ENCODE measurements around the gene ARMH1. TPM values are rescaled to one million over a fixed set of nuclear protein-coding genes. Genes with fewer than 3 reads are reported as not detected.
A peak's percentile ranks its signal among the peaks of the same experiment; 100 is the strongest.

ARMH1 gene
- total RNA-seq, 2 experiments from 2014 or later = 79.9 to 84.0 TPM

DNA sequence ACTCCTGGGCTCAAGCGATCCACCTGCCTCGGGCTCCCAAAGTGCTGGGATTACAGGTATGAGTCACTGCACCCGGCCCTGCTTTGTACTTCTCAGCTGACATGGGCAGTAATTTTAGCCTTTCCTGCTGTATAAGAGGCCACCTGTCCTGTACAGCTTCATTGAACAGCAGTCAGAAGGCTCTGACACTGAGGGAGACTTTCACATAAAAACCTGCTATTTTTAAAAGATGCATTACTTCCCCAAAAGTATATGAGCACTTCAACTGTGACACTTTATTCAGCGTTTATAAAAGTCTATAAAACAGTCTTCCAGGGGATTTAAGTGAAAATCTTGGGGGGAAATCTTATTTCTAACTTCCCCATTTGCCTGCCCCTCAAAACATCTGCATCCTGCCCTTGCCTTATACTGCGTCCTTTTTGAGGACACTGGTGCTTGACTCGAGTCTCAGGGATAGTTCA lies 38.8 kb downstream of the ARMH1 start:
- Histone ChIP-seq H3K4me1 (ENCODE audit: insufficient read depth, low read length) (peaks cover 30% of the 10 kb centered on the region), H3K27ac (ENCODE audit: low read depth in 1 of 2, low read length in 2 of 2) (no peak overlapping the region), H3K4me3 (ENCODE audit: low read length) (no peak overlapping the region), H3K36me3 (ENCODE audit: insufficient read depth, low read length) (no peaks in the 10 kb centered on the region), H3K27me3 (ENCODE audit: control insufficient read depth in 1 of 2, insufficient read depth in 2 of 2, low read length in 2 of 2) (no peaks in the 10 kb centered on the region), H3K9me3 (ENCODE audit: control insufficient read depth in 1 of 2, insufficient read depth in 1 of 2, low read length in 2 of 2) (no peaks in the 10 kb centered on the region)
- intact Hi-C loops (cut with DNase I, micrococcal nuclease) = loop anchor here in 1 of 2 experiments (10.0 kb wide), 1 partner anchor 871 kb away; the partner anchor contains the start of gene NASP
- ATAC-seq (ENCODE audit: poor library complexity) = no peak
- Mint-ChIP-seq H3K36me3 (ENCODE audit: low read depth) (no peaks in the 10 kb centered on the region), H3K4me3 (no peak overlapping the region), H3K9me3 (no peaks in the 10 kb centered on the region), H3K27me3 (no peaks in the 10 kb centered on the region), H3K4me1 (ENCODE audit: low read depth) (peaks cover 33% of the 10 kb centered on the region), H3K27ac (no peak overlapping the region)
- no peak for DNase-seq
- ChIA-PET POLR2A (interaction anchor here (1.1 kb wide), 1 partner anchor 106 kb away, joined by 3 read pairs; no protein-coding TSS in a partner anchor), CTCF (interaction anchor here (1.1 kb wide), 1 partner anchor 15 kb away, joined by 4 read pairs; no protein-coding TSS in a partner anchor)
- TF ChIP-seq, protein P1, sequence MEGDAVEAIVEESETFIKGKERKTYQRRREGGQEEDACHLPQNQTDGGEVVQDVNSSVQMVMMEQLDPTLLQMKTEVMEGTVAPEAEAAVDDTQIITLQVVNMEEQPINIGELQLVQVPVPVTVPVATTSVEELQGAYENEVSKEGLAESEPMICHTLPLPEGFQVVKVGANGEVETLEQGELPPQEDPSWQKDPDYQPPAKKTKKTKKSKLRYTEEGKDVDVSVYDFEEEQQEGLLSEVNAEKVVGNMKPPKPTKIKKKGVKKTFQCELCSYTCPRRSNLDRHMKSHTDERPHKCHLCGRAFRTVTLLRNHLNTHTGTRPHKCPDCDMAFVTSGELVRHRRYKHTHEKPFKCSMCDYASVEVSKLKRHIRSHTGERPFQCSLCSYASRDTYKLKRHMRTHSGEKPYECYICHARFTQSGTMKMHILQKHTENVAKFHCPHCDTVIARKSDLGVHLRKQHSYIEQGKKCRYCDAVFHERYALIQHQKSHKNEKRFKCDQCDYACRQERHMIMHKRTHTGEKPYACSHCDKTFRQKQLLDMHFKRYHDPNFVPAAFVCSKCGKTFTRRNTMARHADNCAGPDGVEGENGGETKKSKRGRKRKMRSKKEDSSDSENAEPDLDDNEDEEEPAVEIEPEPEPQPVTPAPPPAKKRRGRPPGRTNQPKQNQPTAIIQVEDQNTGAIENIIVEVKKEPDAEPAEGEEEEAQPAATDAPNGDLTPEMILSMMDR (IDR thresholded peaks at IDR 0.05) = no peak

DNA sequence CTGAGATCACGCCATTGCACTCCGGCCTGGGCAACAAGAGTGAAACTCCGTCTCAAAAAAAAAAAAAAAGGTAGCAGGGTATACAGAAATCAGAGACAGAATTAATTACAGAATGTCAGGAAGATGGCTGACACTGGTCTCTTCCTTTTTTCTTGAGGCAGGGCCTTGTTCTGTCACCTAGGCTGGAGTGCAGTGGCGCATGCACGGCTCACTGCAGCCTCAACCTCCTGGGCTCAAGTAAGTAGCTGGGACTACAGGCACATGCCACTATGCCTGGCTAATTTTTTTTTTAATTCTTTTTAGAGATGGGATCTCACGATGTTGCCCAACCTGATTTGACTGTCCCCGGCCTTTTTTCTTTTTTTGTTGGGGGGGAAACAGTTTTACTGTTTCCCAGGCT lies 40.0 kb downstream of the ARMH1 start:
- POLR2A ChIA-PET = interaction anchor here (0.7 kb wide), 1 partner anchor 1655 kb away, joined by 4 read pairs; no protein-coding TSS in a partner anchor
- H3K27ac Mint-ChIP-seq = peak overlapping the region; percentile 78

DNA sequence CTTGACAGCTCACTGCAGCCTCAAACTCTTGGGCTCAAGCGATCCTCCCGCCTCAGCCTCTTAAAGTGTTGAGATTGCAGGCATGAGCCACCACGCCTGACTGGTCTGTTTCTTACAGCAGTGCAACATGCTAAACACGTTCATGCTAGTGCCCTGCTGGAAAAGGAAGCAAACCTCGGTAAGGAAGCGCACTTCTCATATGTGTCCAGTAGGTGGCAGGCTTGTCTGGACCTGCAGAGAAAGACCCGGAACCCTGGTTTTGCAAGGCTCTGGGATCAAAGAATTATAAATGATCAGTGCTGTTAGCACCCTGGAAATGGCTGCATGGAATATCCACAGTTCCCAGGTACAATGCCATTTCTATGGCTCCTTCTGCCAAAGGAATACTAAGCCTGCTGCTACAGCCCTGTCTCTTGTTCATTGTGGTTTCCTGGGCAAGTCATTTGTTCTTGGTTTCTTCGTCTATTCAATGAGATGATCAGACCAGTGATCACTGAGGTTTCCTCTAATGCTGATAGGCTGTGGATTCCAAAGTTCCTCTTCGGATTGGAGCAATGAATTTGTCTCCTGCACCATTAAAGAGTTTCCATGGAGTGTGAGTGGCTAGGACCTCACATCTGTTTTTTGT lies 40.5 kb downstream of the ARMH1 start:
- H3K27ac Mint-ChIP-seq = peak overlapping the region; percentile 78
- TF ChIP-seq, protein P1 (IDR thresholded peaks at IDR 0.05) = peak; percentile 98
- DNase-seq (peak; percentile 48 to 88 (median 56)), ATAC-seq (ENCODE audit: poor library complexity) (peak; percentile 93)
- H3K4me1 ChIP-seq (ENCODE audit: insufficient read depth, low read length) = peaks cover 44% of the 10 kb centered on the region
- ChIA-PET CTCF (interaction anchor here (0.6 to 0.7 kb wide), 2 partner anchors 10 to 18 kb away, joined by 3 read pairs; no protein-coding TSS in a partner anchor), POLR2A (interaction anchor here (1.3 kb wide), 1 partner anchor 13 kb away, joined by 3 read pairs; no protein-coding TSS in a partner anchor)
- peak overlapping the region; percentile 20 for H3K4me3 ChIP-seq (ENCODE audit: low read length)
- no peaks in the 10 kb centered on the region for H3K9me3 ChIP-seq (ENCODE audit: control insufficient read depth in 1 of 2, insufficient read depth in 1 of 2, low read length in 2 of 2)
- intact Hi-C loops (cut with DNase I, micrococcal nuclease) = loop anchor here (1.0 to 10.0 kb wide), 5 partner anchors 14 to 870 kb away; partner anchors contain the start of genes TESK2 (in 2 of the 2) and NASP (in 1 of the 2)
- H3K9me3 Mint-ChIP-seq = no peaks in the 10 kb centered on the region
- no peaks in the 10 kb centered on the region for H3K36me3 ChIP-seq (ENCODE audit: insufficient read depth, low read length)
- H3K27ac ChIP-seq (ENCODE audit: low read depth in 1 of 2, low read length in 2 of 2) = no peak overlapping the region
- H3K27me3 Mint-ChIP-seq = no peaks in the 10 kb centered on the region
- peaks cover 44% of the 10 kb centered on the region for H3K4me1 Mint-ChIP-seq (ENCODE audit: low read depth)
- no peaks in the 10 kb centered on the region for H3K27me3 ChIP-seq (ENCODE audit: control insufficient read depth in 1 of 2, insufficient read depth in 2 of 2, low read length in 2 of 2)
- H3K4me3 Mint-ChIP-seq = peak overlapping the region; percentile 69
- no peaks in the 10 kb centered on the region for H3K36me3 Mint-ChIP-seq (ENCODE audit: low read depth)

More for the DNA sequence above, 40.0 kb downstream of the ARMH1 start:
- no peak for DNase-seq
- CTCF ChIA-PET = interaction anchor here (0.7 kb wide), 1 partner anchor 10 kb away, joined by 3 read pairs; no protein-coding TSS in a partner anchor
- H3K27ac ChIP-seq (ENCODE audit: low read depth in 1 of 2, low read length in 2 of 2) = no peak overlapping the region
- H3K36me3 ChIP-seq (ENCODE audit: insufficient read depth, low read length) = no peaks in the 10 kb centered on the region
- Mint-ChIP-seq H3K27me3 (no peaks in the 10 kb centered on the region), H3K36me3 (ENCODE audit: low read depth) (no peaks in the 10 kb centered on the region), H3K4me1 (ENCODE audit: low read depth) (peaks cover 41% of the 10 kb centered on the region), H3K4me3 (no peak overlapping the region), H3K9me3 (no peaks in the 10 kb centered on the region)
- intact Hi-C loops (cut with DNase I, micrococcal nuclease) = loop anchor here in 1 of 2 experiments (2.0 to 10.0 kb wide), 2 partner anchors 14 to 870 kb away; partner anchors contain the start of gene NASP
- H3K27me3 ChIP-seq (ENCODE audit: control insufficient read depth in 1 of 2, insufficient read depth in 2 of 2, low read length in 2 of 2) = no peaks in the 10 kb centered on the region
- H3K9me3 ChIP-seq (ENCODE audit: control insufficient read depth in 1 of 2, insufficient read depth in 1 of 2, low read length in 2 of 2) = no peaks in the 10 kb centered on the region
- TF ChIP-seq, protein P1 (IDR thresholded peaks at IDR 0.05) = no peak
- no peak overlapping the region for H3K4me3 ChIP-seq (ENCODE audit: low read length)
- no peak for ATAC-seq (ENCODE audit: poor library complexity)
- H3K4me1 ChIP-seq (ENCODE audit: insufficient read depth, low read length) = peaks cover 39% of the 10 kb centered on the region
